Measurements from ENCODE around the gene MEF2B.
"Not testable (repeated sequence)": the region's sequence is repeated elsewhere in the genome, so short reads cannot be mapped to it uniquely, and the experiment has no call there.

The MEF2B gene

DNA sequence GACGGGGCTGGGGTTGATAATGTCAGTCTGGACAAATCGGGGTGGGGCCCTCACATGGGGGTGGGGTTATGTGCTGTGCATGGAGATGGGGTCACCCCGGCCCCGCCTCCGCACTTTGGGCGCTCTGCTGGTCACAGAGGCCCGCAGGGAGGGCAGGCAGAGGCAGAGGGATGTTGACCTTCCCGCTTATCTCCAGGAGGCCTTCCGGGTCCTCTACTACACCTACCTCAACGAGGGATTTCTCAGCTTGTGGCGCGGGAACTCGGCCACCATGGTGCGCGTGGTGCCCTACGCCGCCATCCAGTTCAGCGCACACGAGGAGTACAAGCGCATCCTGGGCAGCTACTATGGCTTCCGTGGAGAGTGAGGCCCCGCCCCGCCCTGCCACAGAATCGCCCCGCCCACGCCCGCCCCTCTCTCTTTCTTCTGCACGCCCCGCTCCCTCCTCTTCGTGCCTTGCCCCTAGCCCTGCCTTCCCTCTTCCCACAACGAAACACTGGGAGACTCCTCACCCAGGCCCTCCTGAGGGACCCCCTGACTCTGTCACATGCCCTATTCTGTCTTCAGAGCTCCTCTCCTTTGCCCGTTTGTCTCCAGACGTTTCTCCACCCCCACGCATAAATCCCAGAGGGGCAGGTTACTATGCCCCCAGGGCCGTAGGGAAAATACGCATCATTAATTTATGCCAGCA, 64.6 kb downstream of the MEF2B start:
- TF ChIP-seq, protein P1, sequence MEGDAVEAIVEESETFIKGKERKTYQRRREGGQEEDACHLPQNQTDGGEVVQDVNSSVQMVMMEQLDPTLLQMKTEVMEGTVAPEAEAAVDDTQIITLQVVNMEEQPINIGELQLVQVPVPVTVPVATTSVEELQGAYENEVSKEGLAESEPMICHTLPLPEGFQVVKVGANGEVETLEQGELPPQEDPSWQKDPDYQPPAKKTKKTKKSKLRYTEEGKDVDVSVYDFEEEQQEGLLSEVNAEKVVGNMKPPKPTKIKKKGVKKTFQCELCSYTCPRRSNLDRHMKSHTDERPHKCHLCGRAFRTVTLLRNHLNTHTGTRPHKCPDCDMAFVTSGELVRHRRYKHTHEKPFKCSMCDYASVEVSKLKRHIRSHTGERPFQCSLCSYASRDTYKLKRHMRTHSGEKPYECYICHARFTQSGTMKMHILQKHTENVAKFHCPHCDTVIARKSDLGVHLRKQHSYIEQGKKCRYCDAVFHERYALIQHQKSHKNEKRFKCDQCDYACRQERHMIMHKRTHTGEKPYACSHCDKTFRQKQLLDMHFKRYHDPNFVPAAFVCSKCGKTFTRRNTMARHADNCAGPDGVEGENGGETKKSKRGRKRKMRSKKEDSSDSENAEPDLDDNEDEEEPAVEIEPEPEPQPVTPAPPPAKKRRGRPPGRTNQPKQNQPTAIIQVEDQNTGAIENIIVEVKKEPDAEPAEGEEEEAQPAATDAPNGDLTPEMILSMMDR (IDR thresholded peaks at IDR 0.05; ENCODE audit: low read depth, low read length), result no peak
- no peaks in the 10 kb centered on the region for H3K27me3 ChIP-seq (ENCODE audit: insufficient read depth, low read depth, severe bottlenecking)
- H3K36me3 ChIP-seq, result no peaks in the 10 kb centered on the region
- H3K4me3 ChIP-seq (ENCODE audit: low read depth, low read length), result no peak overlapping the region
- no peaks in the 10 kb centered on the region for H3K9me3 ChIP-seq (ENCODE audit: severe bottlenecking)
- no peak for DNase-seq
- no peak overlapping the region for H3K27ac ChIP-seq

- DNase-seq, result no peak
- Histone ChIP-seq H3K27ac (no peak overlapping the region), H3K27me3 (ENCODE audit: insufficient read depth, low read depth, severe bottlenecking) (no peaks in the 10 kb centered on the region), H3K9me3 (ENCODE audit: severe bottlenecking) (no peaks in the 10 kb centered on the region), H3K36me3 (no peaks in the 10 kb centered on the region; the same call in 1 of the 2 replicates), H3K4me3 (ENCODE audit: low read depth, low read length) (no peak overlapping the region)
- TF ChIP-seq, protein P1 (IDR thresholded peaks at IDR 0.05; ENCODE audit: low read depth, low read length), result no peak
Observed at GRCh38 chr19:19103167-19103566, 66.9 kb downstream of the MEF2B start.

DNA sequence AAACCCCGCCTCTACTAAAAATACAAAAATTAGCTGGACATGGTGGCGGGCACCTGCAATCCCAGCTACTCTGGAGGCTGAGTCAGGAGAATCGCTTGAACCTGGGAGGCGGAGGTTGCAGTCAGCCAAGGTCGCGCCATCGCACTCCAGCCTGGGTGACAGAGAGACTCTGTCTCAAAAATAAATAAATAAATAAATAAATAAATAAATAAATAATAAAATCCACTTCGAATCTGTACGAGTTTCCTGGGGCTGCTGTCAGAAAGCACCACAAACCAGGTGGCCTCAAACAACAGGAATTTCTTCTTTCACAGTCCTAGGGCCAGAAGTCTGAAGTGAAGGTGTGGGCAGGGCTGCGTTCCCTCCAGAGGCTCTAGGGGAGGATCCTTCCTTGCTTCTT, 67.5 kb downstream of the MEF2B start:
- H3K36me3 ChIP-seq; H3K27ac ChIP-seq; H3K9me3 ChIP-seq (ENCODE audit: severe bottlenecking); H3K4me3 ChIP-seq (ENCODE audit: low read depth, low read length); H3K27me3 ChIP-seq (ENCODE audit: insufficient read depth, low read depth, severe bottlenecking); DNase-seq: not testable (repeated sequence)

GRCh38 chr19:19101540-19101939, 68.5 kb downstream of the MEF2B start:
- DNase-seq, result no peak
- TF ChIP-seq, protein P1 (IDR thresholded peaks at IDR 0.05; ENCODE audit: low read depth, low read length), result no peak
- H3K4me3 ChIP-seq (ENCODE audit: low read depth, low read length), result no peak overlapping the region
- H3K36me3 ChIP-seq, result no peaks in the 10 kb centered on the region; the same call in 1 of the 2 replicates
- H3K9me3 ChIP-seq (ENCODE audit: severe bottlenecking), result no peaks in the 10 kb centered on the region
- no peaks in the 10 kb centered on the region for H3K27me3 ChIP-seq (ENCODE audit: insufficient read depth, low read depth, severe bottlenecking)
- H3K27ac ChIP-seq, result no peak overlapping the region

DNA sequence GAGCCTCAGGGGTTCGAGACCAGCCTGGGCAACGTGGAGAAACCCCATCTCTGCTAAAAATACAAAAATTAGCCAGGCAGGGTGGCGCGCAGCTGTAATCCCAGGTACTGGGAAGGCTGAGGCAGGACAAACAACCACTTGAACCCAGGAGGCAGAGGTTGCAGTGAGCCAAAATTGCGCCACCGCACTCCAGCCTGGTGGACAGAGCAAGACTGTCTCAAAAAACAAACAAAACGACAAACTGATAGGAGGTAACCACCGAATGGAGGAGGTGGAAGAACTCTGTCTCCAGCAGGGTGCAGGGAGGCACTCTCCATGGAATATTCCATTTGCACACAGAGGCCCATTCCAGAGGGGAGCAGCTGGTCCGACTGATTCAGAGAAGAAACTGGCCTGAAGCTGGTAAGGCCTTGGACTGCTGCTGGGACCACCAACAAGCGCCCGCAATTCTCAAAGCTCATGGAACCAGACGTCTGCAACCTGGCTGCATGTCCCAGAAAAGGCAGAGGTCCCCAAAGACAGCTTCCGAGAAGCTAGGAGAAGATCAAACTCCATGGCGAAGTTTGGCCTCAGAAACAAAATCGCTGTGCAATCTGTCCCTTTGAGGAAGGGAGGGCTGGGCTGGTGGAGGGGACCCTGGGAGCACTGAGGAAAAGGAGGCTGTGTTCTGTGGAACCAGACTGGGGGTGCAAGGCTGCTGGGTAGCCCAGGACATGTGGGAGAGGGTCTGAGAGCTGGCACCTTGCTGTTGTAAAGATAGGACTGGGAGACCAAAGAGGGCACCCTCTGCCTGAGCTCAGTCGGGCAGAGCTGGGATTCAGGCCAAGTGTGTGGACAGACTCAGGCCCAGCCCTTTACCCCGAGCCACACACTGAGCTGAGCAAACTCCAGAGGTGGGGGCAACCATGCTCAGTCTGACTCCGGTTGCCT, 71.1 kb downstream of the MEF2B start:
- Histone ChIP-seq H3K9me3 (ENCODE audit: severe bottlenecking) (no peaks in the 10 kb centered on the region), H3K36me3 (no peaks in the 10 kb centered on the region; the same call in 1 of the 2 replicates), H3K4me3 (ENCODE audit: low read depth, low read length) (no peak overlapping the region), H3K27me3 (ENCODE audit: insufficient read depth, low read depth, severe bottlenecking) (no peaks in the 10 kb centered on the region), H3K27ac (no peak overlapping the region)
- DNase-seq, result no peak
- TF ChIP-seq, protein P1 (IDR thresholded peaks at IDR 0.05; ENCODE audit: low read depth, low read length), result no peak

GRCh38 chr19:19098084-19098702, 71.9 kb downstream of the MEF2B start:
- Histone ChIP-seq H3K36me3 (no peaks in the 10 kb centered on the region; the same call in 1 of the 2 replicates), H3K27me3 (ENCODE audit: insufficient read depth, low read depth, severe bottlenecking) (no peaks in the 10 kb centered on the region), H3K4me3 (ENCODE audit: low read depth, low read length) (no peak overlapping the region), H3K9me3 (ENCODE audit: severe bottlenecking) (no peaks in the 10 kb centered on the region), H3K27ac (no peak overlapping the region)
- DNase-seq, result no peak
- TF ChIP-seq, protein P1 (IDR thresholded peaks at IDR 0.05; ENCODE audit: low read depth, low read length), result no peak

All from WERI-Rb-1 (cell line).